HUES6 (cell line): ENCODE results near the gene WSB1.
"Not testable (repeated sequence)": the region's sequence is repeated elsewhere in the genome, so short reads cannot be mapped to it uniquely, and the experiment has no call there.

Experiments
- H3K27ac ChIP-seq: 2 replicates; pipeline ENCODE4 v1.7.0; 2013; ENCODE audit warnings: low read depth, mild to moderate bottlenecking, low read length, inconsistent platforms
- H3K27me3 ChIP-seq: 2 replicates; pipeline ENCODE4 v1.6.1; 2013; ENCODE audit warnings: low read length; ENCODE audit not compliant: control insufficient read depth, insufficient read depth
- H3K36me3 ChIP-seq: 2 replicates; pipeline ENCODE4 v1.6.1; 2013; ENCODE audit warnings: low read length; ENCODE audit not compliant: control insufficient read depth, insufficient read depth
- H3K4me1 ChIP-seq: 2 replicates; pipeline ENCODE4 v1.6.1; 2013; ENCODE audit warnings: low read length; ENCODE audit not compliant: control insufficient read depth, insufficient read depth
- H3K4me3 ChIP-seq: 2 replicates; pipeline ENCODE4 v1.5.1; 2013; ENCODE audit warnings: low read depth, low read length
- H3K9ac ChIP-seq: one replicate; pipeline ENCODE4 v1.6.1; 2013; ENCODE audit warnings: mild to moderate bottlenecking, low read length
- H3K9me3 ChIP-seq: 2 replicates; pipeline ENCODE4 v1.6.1; 2013; ENCODE audit warnings: low read depth, low read length; ENCODE audit not compliant: control insufficient read depth, insufficient read depth

The WSB1 gene

DNA sequence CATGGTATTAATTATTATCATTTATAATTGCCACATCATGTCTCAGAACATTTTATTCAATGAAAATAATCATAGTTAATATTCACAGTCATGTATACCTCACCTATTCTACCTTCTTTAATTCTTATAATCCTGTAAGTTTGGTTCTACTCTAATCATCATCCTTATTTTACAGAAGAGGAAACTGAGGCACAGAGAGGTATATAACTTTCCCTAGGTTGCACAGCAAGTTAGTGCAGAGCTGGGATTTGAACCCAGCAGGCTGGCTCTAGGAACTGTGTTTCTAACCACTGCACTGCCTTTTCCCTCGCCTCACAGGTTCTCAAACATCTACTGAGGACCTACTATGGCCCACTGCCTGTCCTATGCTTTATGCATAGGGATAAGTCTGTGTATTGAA, 32.7 kb downstream of the WSB1 start:
- Histone ChIP-seq H3K4me3 (no peak overlapping the region), H3K4me1 (peaks cover 11% of the 10 kb centered on the region; the same call in 1 of the 2 replicates), H3K27ac (no peak overlapping the region), H3K9me3 (no peaks in the 10 kb centered on the region), H3K9ac (no peak overlapping the region), H3K36me3 (no peaks in the 10 kb centered on the region), H3K27me3 (no peaks in the 10 kb centered on the region)

- H3K4me1 ChIP-seq = peaks cover 12% of the 10 kb centered on the region; the same call in 1 of the 2 replicates
- H3K36me3 ChIP-seq = no peaks in the 10 kb centered on the region
- H3K9ac ChIP-seq = no peak overlapping the region
- H3K27me3 ChIP-seq = no peaks in the 10 kb centered on the region
- H3K27ac ChIP-seq = no peak overlapping the region
- H3K9me3 ChIP-seq = no peaks in the 10 kb centered on the region
- H3K4me3 ChIP-seq = no peak overlapping the region
Measured at GRCh38 chr17:27327397-27327796, 33.5 kb downstream of the WSB1 start.

DNA sequence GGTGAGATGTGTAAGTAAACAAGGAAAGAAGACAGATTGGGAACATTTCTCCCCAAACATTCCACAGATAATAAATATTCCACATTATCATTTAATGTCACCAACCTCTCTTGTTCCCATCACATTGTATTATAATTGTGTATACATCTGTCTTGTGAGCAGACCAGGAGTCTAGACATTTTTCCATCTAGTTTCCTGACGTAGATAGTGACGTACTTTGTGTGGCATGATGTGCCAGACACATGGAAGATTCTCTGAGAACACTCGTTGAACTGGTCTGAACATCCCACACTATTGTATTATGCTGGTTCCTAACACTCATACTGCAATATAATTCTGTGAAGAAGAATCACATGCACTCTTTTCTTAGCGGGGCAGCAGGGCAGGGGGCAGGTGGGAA, 34.0 kb downstream of the WSB1 start:
- H3K4me3 ChIP-seq = no peak overlapping the region
- peaks cover 15% of the 10 kb centered on the region; the same call in 1 of the 2 replicates for H3K4me1 ChIP-seq
- H3K36me3 ChIP-seq = no peaks in the 10 kb centered on the region
- no peaks in the 10 kb centered on the region for H3K27me3 ChIP-seq
- no peak overlapping the region for H3K9ac ChIP-seq
- no peak overlapping the region for H3K27ac ChIP-seq
- H3K9me3 ChIP-seq = no peaks in the 10 kb centered on the region

DNA sequence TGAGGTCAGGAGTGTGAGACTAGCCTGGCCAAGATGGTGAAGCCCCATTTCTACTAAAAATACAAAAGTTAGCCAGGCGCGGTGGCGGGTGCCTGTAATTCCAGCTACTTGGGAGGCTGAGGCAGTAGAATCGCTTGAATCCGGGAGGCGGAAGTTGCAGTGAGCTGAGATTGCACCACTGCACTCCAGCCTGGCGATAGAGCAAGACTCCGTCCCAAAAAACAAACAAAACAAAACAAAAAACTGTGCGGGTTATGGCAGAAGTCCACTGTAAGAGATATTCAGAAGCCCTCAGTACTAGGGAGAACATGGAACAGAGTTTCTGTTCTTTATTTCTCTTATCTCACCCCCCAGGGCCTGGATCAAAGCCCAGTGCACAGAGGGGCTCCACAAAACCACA, 34.8 kb downstream of the WSB1 start:
- H3K36me3 ChIP-seq, H3K9ac ChIP-seq, H3K27ac ChIP-seq, H3K9me3 ChIP-seq, H3K27me3 ChIP-seq, H3K4me3 ChIP-seq: not testable (repeated sequence)
- H3K4me1 ChIP-seq = peaks cover 14% of the 10 kb centered on the region

- no peaks in the 10 kb centered on the region for H3K27me3 ChIP-seq
- H3K4me3 ChIP-seq = no peak overlapping the region
- no peaks in the 10 kb centered on the region for H3K36me3 ChIP-seq
- peaks cover 12% of the 10 kb centered on the region for H3K4me1 ChIP-seq
- H3K9me3 ChIP-seq = no peaks in the 10 kb centered on the region
- H3K9ac ChIP-seq = no peak overlapping the region
- no peak overlapping the region for H3K27ac ChIP-seq
Measured at GRCh38 chr17:27329146-27329805, 35.4 kb downstream of the WSB1 start.

GRCh38 chr17:27332047-27332393, 38.1 kb downstream of the WSB1 start:
- H3K27ac ChIP-seq = no peak overlapping the region
- no peak overlapping the region for H3K9ac ChIP-seq
- no peak overlapping the region for H3K4me3 ChIP-seq
- H3K4me1 ChIP-seq = peaks cover 18% of the 10 kb centered on the region
- H3K36me3 ChIP-seq = no peaks in the 10 kb centered on the region
- no peaks in the 10 kb centered on the region for H3K9me3 ChIP-seq
- H3K27me3 ChIP-seq = no peaks in the 10 kb centered on the region

DNA sequence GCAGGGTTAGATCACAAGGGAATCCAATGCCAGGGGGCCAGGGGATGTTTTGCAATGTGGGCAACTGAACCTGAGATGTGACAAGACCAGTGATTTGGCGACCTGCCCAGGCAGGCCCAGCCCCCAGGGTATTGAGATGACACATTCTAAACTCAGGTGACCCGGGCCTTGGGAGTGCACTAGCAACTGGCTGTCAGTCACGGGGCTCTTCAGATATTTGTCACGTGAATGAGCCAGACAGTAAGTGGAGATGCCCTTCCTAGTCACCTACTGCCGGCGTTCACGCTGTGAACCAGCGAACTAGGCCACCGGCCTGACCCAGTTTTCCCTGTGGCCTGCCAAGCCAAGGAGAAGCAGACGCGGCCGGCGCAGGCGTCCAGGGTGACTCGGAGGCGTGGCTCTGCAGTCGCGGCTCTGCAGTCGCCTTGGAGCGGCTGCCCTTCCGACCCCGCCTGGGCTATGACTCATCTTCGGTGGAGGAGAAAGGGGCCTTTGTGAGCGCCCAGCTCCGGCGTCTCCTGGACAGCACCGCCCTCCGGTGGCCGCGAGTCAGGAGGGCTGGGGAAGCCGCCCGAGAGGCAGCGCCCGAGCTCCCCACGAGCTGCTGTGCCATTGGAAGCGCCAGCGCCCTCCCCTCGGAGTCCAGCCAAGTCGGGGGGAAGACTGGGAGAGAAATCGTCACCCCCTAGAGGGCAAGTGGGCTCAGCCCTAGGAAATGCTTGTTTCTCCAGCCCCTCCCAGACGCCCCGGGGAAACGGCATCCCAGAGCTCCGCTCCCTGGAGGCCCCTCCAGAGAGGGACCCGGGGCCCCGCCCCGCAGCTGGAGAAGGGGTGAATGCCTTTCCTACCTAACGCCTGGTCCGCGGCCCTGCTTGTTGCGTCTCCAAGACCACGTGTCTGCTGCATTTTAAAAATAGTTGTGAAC, 38.8 kb downstream of the WSB1 start:
- peak overlapping the region; percentile 65 for H3K9ac ChIP-seq
- H3K9me3 ChIP-seq = no peaks in the 10 kb centered on the region
- H3K4me3 ChIP-seq = peak overlapping the region; percentile 60
- no peaks in the 10 kb centered on the region for H3K36me3 ChIP-seq
- peaks cover 22% of the 10 kb centered on the region for H3K4me1 ChIP-seq
- peak overlapping the region; percentile 39; the same call in 1 of the 2 replicates for H3K27ac ChIP-seq
- H3K27me3 ChIP-seq = no peaks in the 10 kb centered on the region

DNA sequence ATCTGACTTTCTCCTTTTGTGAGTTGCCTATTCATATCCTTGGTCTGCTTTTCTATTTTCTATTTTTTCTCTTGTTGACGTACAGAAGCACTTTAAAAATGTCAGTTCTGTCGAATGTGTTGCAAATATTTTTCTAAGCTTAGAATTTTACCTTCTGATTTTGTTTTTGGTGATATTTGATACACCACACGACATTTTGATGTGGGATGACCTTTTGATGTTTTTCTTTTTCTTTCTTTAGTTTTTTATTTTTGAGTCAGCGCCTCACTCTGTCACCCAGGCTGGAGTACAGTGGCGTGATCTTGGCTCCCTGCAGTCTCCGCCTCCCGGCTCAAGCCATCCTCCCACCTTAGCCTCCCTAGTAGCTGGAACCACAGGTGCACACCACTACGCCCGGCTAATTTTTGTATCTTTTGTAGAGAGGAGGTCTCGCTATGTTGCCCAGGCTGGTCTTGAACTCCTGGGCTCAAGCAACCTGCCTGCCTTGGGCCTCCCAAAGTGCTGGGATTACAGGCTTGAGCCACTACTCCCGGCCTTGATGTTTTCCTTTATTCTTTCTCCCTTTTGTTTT, 39.6 kb downstream of the WSB1 start:
- peaks cover 29% of the 10 kb centered on the region for H3K4me1 ChIP-seq
- H3K9ac ChIP-seq = peak overlapping the region; percentile 65
- no peaks in the 10 kb centered on the region for H3K27me3 ChIP-seq
- H3K36me3 ChIP-seq = no peaks in the 10 kb centered on the region
- peak overlapping the region; percentile 39; the same call in 1 of the 2 replicates for H3K27ac ChIP-seq
- peak overlapping the region; percentile 60 for H3K4me3 ChIP-seq
- H3K9me3 ChIP-seq = no peaks in the 10 kb centered on the region

DNA sequence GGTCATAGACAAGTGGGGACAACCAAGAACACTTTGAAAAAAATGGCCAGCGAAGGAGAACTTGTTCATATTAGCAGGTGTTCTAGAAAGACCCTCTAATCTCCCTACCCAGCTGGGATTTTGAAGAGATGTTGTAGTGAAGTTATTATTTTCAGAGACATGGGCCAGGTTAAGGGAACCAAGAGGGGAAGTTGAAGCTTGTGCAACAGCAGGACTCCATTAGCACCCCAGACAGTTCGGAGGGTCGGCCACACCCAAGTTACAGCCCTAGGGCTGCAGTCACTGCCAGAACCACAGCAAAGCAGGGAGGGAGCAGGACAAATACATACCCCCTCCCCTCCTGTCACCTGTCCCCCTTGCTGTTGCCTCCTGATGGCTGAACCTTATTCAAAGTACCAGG, 42.3 kb downstream of the WSB1 start:
- Histone ChIP-seq H3K36me3 (no peaks in the 10 kb centered on the region), H3K27ac (no peak overlapping the region), H3K4me3 (no peak overlapping the region), H3K4me1 (peaks cover 49% of the 10 kb centered on the region), H3K9me3 (no peaks in the 10 kb centered on the region; the same call in 1 of the 2 replicates), H3K27me3 (no peaks in the 10 kb centered on the region), H3K9ac (no peak overlapping the region)

DNA sequence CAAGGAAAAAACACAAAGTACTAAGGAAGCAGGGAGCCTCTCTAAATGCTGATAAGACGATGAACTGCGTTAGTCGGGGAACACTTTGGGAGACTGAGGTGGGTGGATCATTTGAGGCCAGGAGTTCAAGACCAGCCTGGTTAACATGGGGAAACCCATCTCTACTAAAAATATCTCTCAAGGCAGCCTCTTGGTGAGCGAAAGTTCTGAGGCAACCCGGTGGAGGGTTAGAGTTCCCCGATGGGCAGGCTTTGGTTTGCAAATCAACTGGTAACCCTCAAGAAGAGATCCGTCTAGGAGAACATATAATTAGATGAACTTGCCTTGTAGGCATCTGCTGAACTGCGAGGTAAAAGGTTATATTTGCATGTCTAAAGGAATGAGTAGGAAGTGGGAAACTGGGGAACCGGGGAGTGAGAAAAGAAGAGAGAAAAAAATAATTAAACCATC, 44.6 kb downstream of the WSB1 start:
- Histone ChIP-seq H3K4me1 (peaks cover 53% of the 10 kb centered on the region), H3K36me3 (no peaks in the 10 kb centered on the region), H3K27ac (no peak overlapping the region), H3K27me3 (no peaks in the 10 kb centered on the region), H3K4me3 (peak overlapping the region; percentile 14; the same call in 1 of the 2 replicates), H3K9me3 (no peaks in the 10 kb centered on the region; the same call in 1 of the 2 replicates), H3K9ac (no peak overlapping the region)
